ENCODE data around the gene CLDN9.

The CLDN9 gene

GRCh38 chr16:3019594-3020246 is 7.0 kb downstream of the CLDN9 start:
- DNase-seq (ENCODE audit: low read depth): no peak

- peak; percentile 53 for DNase-seq (ENCODE audit: low read depth)
Measured at GRCh38 chr16:3020247-3020603, 7.5 kb downstream of the CLDN9 start, which contains the start of gene TNFRSF12A. TSS of gene TNFRSF12A (plus strand) at chr16:3020368. CDS start at chr16:3020398, 30 bp downstream.

- peak; percentile 79 for DNase-seq (ENCODE audit: low read depth)
Measured at GRCh38 chr16:3020604-3021448, 8.1 kb downstream of the CLDN9 start.

- DNase-seq (ENCODE audit: low read depth): peak; percentile 86
Measured at GRCh38 chr16:3021449-3022207, 8.9 kb downstream of the CLDN9 start.

- peak; percentile 76 for DNase-seq (ENCODE audit: low read depth)
Measured at GRCh38 chr16:3022208-3022683, 9.5 kb downstream of the CLDN9 start.

- no peak for DNase-seq (ENCODE audit: low read depth)
Measured at GRCh38 chr16:3022684-3023414, 10.1 kb downstream of the CLDN9 start.

GRCh38 chr16:3023415-3023668 is 10.6 kb downstream of the CLDN9 start:
- no peak for DNase-seq (ENCODE audit: low read depth)

GRCh38 chr16:3023669-3024478 is 11.2 kb downstream of the CLDN9 start, which contains the start of the genes HCFC1R1 and THOC6:
TSS of gene HCFC1R1 (minus strand) at chr16:3023942. CDS start at chr16:3023941, 1 bp downstream.
TSS of gene THOC6 (plus strand) at chr16:3024035. CDS start at chr16:3024327, 292 bp downstream.
- DNase-seq (ENCODE audit: low read depth): peak; percentile 92

- no peak for DNase-seq (ENCODE audit: low read depth)
Measured at GRCh38 chr16:3025032-3026002, 12.6 kb downstream of the CLDN9 start.

- DNase-seq (ENCODE audit: low read depth): no peak
Measured at GRCh38 chr16:3026003-3026378, 13.3 kb downstream of the CLDN9 start.

GRCh38 chr16:3026609-3027488 is 14.1 kb downstream of the CLDN9 start:
- no peak for DNase-seq (ENCODE audit: low read depth)

GRCh38 chr16:3027489-3027795 is 14.7 kb downstream of the CLDN9 start:
- no peak for DNase-seq (ENCODE audit: low read depth)

GRCh38 chr16:3027983-3028715 is 15.4 kb downstream of the CLDN9 start:
- peak; percentile 74 for DNase-seq (ENCODE audit: low read depth)

GRCh38 chr16:3028716-3029319 is 16.1 kb downstream of the CLDN9 start:
- DNase-seq (ENCODE audit: low read depth): no peak

- no peak for DNase-seq (ENCODE audit: low read depth)
Measured at GRCh38 chr16:3029491-3030221, 16.9 kb downstream of the CLDN9 start.

GRCh38 chr16:3030222-3031212 is 17.8 kb downstream of the CLDN9 start:
- DNase-seq (ENCODE audit: low read depth): no peak

Measured in T-helper 22 cell (primary cell).